NCI-H1105 (cell line): ENCODE data around the gene TLR5.

Experiments
- DNase-seq: peaks from one replicate; lab custom pipeline; 2025; lab: John Stamatoyannopoulos, UW

TLR5 gene

DNA sequence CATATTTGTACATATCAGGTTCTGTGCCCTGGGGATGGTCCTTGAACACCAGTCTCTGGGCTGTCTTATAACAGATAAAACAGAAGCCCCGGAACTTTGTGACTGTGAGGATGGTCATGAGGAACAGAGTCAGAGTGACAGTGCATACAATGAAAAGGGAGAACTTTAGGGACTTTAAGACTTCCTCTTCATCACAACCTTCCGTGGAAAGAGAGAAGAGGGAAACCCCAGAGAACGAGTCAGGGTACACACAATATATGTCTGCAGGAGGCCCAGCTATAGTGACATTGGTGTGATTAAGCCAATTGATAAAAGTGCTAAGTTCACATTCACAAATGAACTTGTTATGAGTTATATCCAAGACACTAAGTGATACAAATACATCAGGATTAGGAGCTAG, 32.1 kb downstream of the TLR5 start:
- DNase-seq: no peak

- no peak for DNase-seq
These were observed 33.4 kb downstream of the TLR5 start for GRCh38 chr1:223109581-223110026.

GRCh38 chr1:223106856-223107255, 36.2 kb downstream of the TLR5 start:
- no peak for DNase-seq

GRCh38 chr1:223105568-223105967, 37.5 kb downstream of the TLR5 start:
- DNase-seq: no peak

DNA sequence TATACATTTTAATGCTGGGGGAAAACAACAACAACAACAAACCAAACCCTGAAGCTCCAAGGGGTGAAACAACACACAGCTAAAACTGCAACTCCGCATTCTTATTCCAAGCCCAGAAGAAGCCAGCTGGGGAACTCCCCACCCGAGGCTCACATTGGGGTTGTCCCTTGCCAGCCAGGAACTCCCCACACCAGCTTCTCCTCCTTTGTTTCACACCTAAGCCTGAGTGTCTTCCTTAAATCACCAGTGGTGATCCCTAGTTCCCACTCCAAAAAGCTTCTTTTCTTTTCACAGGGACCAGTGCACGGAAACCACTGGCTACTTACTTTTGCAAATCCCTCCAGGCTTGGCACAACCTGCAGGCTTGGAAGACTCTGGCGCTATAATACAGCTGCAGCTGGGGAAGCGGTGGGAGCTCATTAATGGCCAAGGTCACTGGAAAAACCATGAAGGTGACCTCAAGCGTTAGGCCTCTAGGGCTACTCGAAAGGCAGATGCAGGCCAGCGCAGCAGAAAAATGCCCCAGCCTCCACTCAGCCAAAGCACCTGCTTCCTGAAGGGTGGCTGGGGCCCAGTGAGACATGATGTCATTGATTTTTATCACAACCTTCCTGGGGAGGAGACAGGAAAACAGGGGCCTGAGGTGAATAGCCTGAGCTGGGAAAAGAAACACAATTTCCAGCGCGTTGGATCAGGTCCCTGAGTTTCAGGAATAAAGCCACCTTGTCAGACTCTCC, 40.1 kb downstream of the TLR5 start:
- DNase-seq: peak; percentile 9

GRCh38 chr1:223097713-223098112, 45.3 kb downstream of the TLR5 start:
- DNase-seq: no peak

DNA sequence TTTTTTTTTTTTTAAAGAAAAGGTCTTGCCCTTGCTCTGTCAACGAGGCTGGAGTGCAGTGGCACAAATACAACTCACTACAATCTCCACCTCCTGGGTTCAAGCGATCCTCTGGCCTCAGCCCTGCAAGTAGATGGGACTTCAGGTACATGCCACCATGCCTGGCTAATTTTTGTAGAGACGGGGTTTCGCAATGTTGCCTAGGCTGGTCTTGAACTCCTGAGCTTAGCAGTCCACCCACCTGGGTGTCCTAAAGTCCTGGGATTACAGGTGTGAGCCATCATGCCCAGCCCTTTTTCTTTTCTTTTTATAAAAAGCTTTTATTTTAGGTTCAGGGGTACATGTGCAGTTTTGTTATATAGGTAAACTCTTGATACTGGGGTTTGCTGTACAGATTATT, 47.2 kb downstream of the TLR5 start:
- no peak for DNase-seq

GRCh38 chr1:223091896-223092295, 51.2 kb downstream of the TLR5 start:
- no peak for DNase-seq

- no peak for DNase-seq
These were observed 53.8 kb downstream of the TLR5 start for GRCh38 chr1:223089250-223089649.

GRCh38 chr1:223088713-223089240, 54.3 kb downstream of the TLR5 start:
- DNase-seq: no peak

GRCh38 chr1:223087291-223088255, 55.5 kb downstream of the TLR5 start:
- no peak for DNase-seq

- DNase-seq: peak; percentile 38
These were observed 58.6 kb downstream of the TLR5 start for GRCh38 chr1:223084464-223084866.

GRCh38 chr1:223083831-223084230, 59.2 kb downstream of the TLR5 start:
- peak; percentile 43 for DNase-seq

DNA sequence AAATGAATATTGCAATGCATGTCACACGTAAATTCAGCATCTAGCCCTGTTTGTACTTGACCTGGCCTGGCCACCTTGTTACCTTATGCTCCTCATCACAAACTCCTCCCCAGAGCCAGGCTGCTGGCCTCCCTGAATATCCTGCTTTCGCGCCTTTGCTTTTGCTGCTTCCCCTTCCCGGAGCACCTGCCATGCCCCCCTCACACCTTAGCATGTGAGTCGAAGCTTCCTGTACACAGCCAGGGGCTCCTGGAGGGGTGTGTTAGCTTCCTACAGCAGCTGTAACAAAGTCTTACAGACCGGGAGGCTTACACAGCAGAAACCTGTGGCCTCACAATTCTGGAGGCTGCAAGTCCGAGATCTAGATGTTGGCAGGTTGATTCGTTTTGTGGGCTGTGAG, 60.1 kb downstream of the TLR5 start:
- DNase-seq: no peak

- DNase-seq: peak; percentile 95
These were observed 61.7 kb downstream of the TLR5 start for GRCh38 chr1:223081181-223081994.

DNA sequence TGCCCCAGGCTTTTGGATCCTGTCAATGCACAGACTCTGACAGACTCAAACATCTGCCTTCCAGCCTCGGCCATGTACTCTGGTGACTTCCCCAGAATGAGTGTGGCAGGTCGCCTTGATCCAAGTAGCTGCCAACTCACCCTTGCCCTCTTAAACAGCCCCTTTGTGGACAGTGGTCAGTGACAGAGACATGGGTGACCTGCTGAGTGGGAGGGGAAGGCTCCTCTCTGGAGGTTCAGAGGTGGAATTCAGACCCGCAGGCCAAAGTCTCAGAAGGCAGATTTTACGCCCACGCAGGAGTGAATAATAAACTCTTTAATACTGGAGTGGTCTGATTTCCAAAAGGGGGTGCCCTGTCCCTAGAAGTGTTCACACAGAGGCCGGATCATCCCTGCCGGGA, 63.5 kb downstream of the TLR5 start:
- no peak for DNase-seq

GRCh38 chr1:223077247-223077833, 65.7 kb downstream of the TLR5 start:
- no peak for DNase-seq

DNA sequence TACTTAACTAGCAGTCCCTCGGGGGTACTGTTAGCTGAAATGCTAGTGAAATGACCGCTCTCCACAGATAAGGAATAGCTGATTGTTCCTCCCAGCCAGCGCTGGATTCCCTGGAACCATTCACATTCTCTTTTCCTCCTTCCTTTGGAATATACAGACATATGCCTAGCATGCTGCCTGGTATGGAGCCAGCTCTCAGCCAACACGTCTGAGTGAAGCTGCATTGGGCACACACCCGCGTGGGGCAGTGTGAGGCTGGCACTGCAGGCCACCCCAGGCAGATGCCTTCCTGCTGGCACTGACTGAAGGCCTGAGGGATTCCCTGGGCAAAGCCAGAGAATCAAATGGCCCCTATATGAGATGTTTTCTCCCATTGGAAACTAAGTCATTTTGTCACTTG, 66.7 kb downstream of the TLR5 start:
- DNase-seq: no peak

GRCh38 chr1:223075834-223076233, 67.2 kb downstream of the TLR5 start:
- no peak for DNase-seq

GRCh38 chr1:223074445-223075300, 68.4 kb downstream of the TLR5 start:
- no peak for DNase-seq
